Prostate gland (tissue), 2 donors: ENCODE data around the gene SMAD2. TPM values are rescaled to one million over a fixed set of nuclear protein-coding genes. Genes with fewer than 3 reads are reported as not detected.

Experiments
- DNase-seq: peaks from one replicate; pipeline ENCODE4 v3.0.0-alpha.2; 2019; ENCODE audit warnings: low spot score
- H3K27ac ChIP-seq, 2 donors: fragments of 200-600 bp; sonication (generic); 2 replicates each; pipeline ENCODE4 v1.5.1; 2017 to 2019
- H3K27me3 ChIP-seq: fragments of 200-600 bp; sonication (generic); replicated peaks from 2 replicates; pipeline ENCODE4 v1.5.1; 2019; ENCODE audit not compliant: insufficient read depth
- H3K36me3 ChIP-seq, 2 donors: fragments of 200-600 bp; sonication (generic); 1 replicate in 1 of 2; 2 replicates in 1 of 2; pipeline versions ENCODE4 v1.5.1 to v1.8.1; 2017 to 2019
- H3K4me1 ChIP-seq: fragments of 200-600 bp; sonication (generic); replicated peaks from 2 replicates; pipeline ENCODE4 v1.5.1; 2019
- H3K4me3 ChIP-seq, 2 donors: fragments of 200-600 bp; sonication (generic); 2 replicates each; pipeline ENCODE4 v1.5.1; 2017 to 2019
- H3K9me3 ChIP-seq: fragments of 200-600 bp; sonication (generic); 2 replicates; pipeline ENCODE4 v1.5.1; 2017
- CTCF ChIP-seq, 4 experiments: fragments of 200-600 bp in 2 of 4; fragments of 450-650 bp in 2 of 4; sonication (generic) in 2 of 4; IDR thresholded peaks; 1 replicate in 3 of 4; 2 replicates in 1 of 4; pipeline ENCODE4 v1.5.1; 2016 to 2019; ENCODE audit warnings: antibody characterized with exemption in 4 of 4, mild to moderate bottlenecking in 2 of 4, moderate library complexity in 2 of 4
- POLR2A ChIP-seq: fragments of 450-650 bp; IDR thresholded peaks from one replicate; pipeline ENCODE4 v1.6.1; 2016; ENCODE audit warnings: antibody characterized with exemption, mild to moderate bottlenecking
- POLR2AphosphoS5 ChIP-seq: sonication (generic); formaldehyde crosslinking; IDR thresholded peaks from one replicate; pipeline ENCODE4 v1.6.1; 2017; ENCODE audit warnings: antibody characterized with exemption
- WGBS: methylation state at CpG from one replicate; pipeline ENCODE4 v1.1.5; 2018; 5-methylcytosine and 5-hydroxymethylcytosine counted together
- intact Hi-C: fragments of 100-400 bp; cut with DNase I; formaldehyde crosslinking; loops from one replicate; pipeline ENCODE4 v1.14.2; 2022
- total RNA-seq, 2 donors: library from RNA; depleted of rRNA; stranded (reverse); fragments of >200 nt; gene quantifications; one replicate each; pipeline ENCODE4 v1.1.0, GENCODE V29; 2016

SMAD2 gene
- total RNA-seq, 2 donors from 2014 or later, result 54.3 to 96.8 TPM

GRCh38 chr18:47817795-47818077 lies 112.7 kb downstream of the SMAD2 start:
- no peak for DNase-seq
- no peak overlapping the region for H3K4me3 ChIP-seq
- no peaks in the 10 kb centered on the region for H3K4me1 ChIP-seq
- no peaks in the 10 kb centered on the region for H3K9me3 ChIP-seq
- H3K27ac ChIP-seq, result peak overlapping the region; percentile 0 to 7
- H3K27me3 ChIP-seq, result no peaks in the 10 kb centered on the region
- TF ChIP-seq POLR2A, result no peak
- no peak for TF ChIP-seq CTCF (IDR thresholded peaks at IDR 0.05)
- no peak for TF ChIP-seq POLR2AphosphoS5
- WGBS, result 21% methylated on average over 1 of the region's 1 CpG
- no peaks in the 10 kb centered on the region for H3K36me3 ChIP-seq
- intact Hi-C loops, result no loop called here

GRCh38 chr18:47817017-47817794 lies 113.3 kb downstream of the SMAD2 start:
- no peak overlapping the region for H3K4me3 ChIP-seq
- H3K9me3 ChIP-seq, result no peaks in the 10 kb centered on the region
- no peaks in the 10 kb centered on the region for H3K27me3 ChIP-seq
- no peaks in the 10 kb centered on the region for H3K4me1 ChIP-seq
- intact Hi-C loops, result no loop called here
- TF ChIP-seq CTCF (IDR thresholded peaks at IDR 0.05), result no peak
- no peak for TF ChIP-seq POLR2AphosphoS5
- no peak for TF ChIP-seq POLR2A
- WGBS, result 67% methylated on average over 9 of the region's 9 CpGs
- H3K36me3 ChIP-seq, result no peaks in the 10 kb centered on the region
- peak overlapping the region; percentile 0 to 7 for H3K27ac ChIP-seq
- no peak for DNase-seq

- Histone ChIP-seq H3K36me3 (no peaks in the 10 kb centered on the region), H3K27ac (no peak overlapping the region), H3K4me1 (no peaks in the 10 kb centered on the region), H3K9me3 (no peaks in the 10 kb centered on the region), H3K27me3 (no peaks in the 10 kb centered on the region), H3K4me3 (no peak overlapping the region)
- TF ChIP-seq CTCF (IDR thresholded peaks at IDR 0.05), result no peak
- TF ChIP-seq POLR2AphosphoS5, result peak; percentile 55
- WGBS, result 46% methylated on average over 5 of the region's 5 CpGs
- peak; percentile 14 for DNase-seq
- intact Hi-C loops, result no loop called here
These were observed 114.8 kb downstream of the SMAD2 start for GRCh38 chr18:47815486-47816270.

GRCh38 chr18:47809420-47809819 lies 121.0 kb downstream of the SMAD2 start:
- intact Hi-C loops, result no loop called here
- Histone ChIP-seq H3K27me3 (no peaks in the 10 kb centered on the region), H3K9me3 (no peaks in the 10 kb centered on the region), H3K27ac (no peak overlapping the region), H3K4me3 (no peak overlapping the region), H3K36me3 (no peaks in the 10 kb centered on the region), H3K4me1 (no peaks in the 10 kb centered on the region)
- no peak for TF ChIP-seq POLR2AphosphoS5
- TF ChIP-seq CTCF (IDR thresholded peaks at IDR 0.05), result no peak
- no peak for TF ChIP-seq POLR2A
- DNase-seq, result no peak
- WGBS, result 29% methylated on average over 3 of the region's 3 CpGs

- Histone ChIP-seq H3K27ac (no peak overlapping the region), H3K27me3 (no peaks in the 10 kb centered on the region), H3K4me3 (no peak overlapping the region), H3K36me3 (no peaks in the 10 kb centered on the region), H3K4me1 (no peaks in the 10 kb centered on the region), H3K9me3 (no peaks in the 10 kb centered on the region)
- TF ChIP-seq CTCF (IDR thresholded peaks at IDR 0.05) (no peak), POLR2AphosphoS5 (no peak), POLR2A (no peak)
- intact Hi-C loops, result no loop called here
- 94% methylated on average over 6 of the region's 6 CpGs for WGBS
- no peak for DNase-seq
These were observed 127.7 kb downstream of the SMAD2 start for GRCh38 chr18:47802802-47803201.
